HepG2 (cell line): ENCODE measurements around the gene HTR2A. TPM values are rescaled to one million over a fixed set of nuclear protein-coding genes. Genes with fewer than 3 reads are reported as not detected.
A peak's percentile ranks its signal among the peaks of the same experiment; 100 is the strongest.

Source experiments
- CBFB ChIP-seq: sonication (generic); formaldehyde crosslinking; IDR thresholded peaks from 2 replicates; pipeline ENCODE4 v1.4.0; 2020; ENCODE audit warnings: missing genetic modification reagents
- HMGA1 ChIP-seq: sonication (generic); formaldehyde crosslinking; conservative IDR thresholded peaks from 2 replicates; pipeline ENCODE4 v1.4.0; 2020; ENCODE audit warnings: missing genetic modification reagents
- HNF1B ChIP-seq: sonication (generic); formaldehyde crosslinking; IDR thresholded peaks from 2 replicates; pipeline ENCODE4 v1.5.1; 2020; ENCODE audit warnings: mild to moderate bottlenecking, moderate library complexity, missing genetic modification reagents
- KDM4B ChIP-seq: sonication (generic); formaldehyde crosslinking; IDR thresholded peaks from 2 replicates; pipeline ENCODE4 v1.4.0; 2020; ENCODE audit warnings: missing genetic modification reagents
- NFATC3 ChIP-seq: sonication (generic); formaldehyde crosslinking; IDR thresholded peaks from 2 replicates; pipeline ENCODE4 v1.5.1; 2020; ENCODE audit warnings: mild to moderate bottlenecking, missing genetic modification reagents
- POLR2AphosphoS2 ChIP-seq: IDR thresholded peaks from 2 replicates; pipeline ENCODE4 v1.6.1; 2011; ENCODE audit warnings: low read depth, low read length, improper control_type of control experiment
- REXO4 ChIP-seq: sonication (generic); formaldehyde crosslinking; IDR thresholded peaks from 2 replicates; pipeline ENCODE4 v1.8.0; 2022; ENCODE audit warnings: missing genetic modification reagents, mild to moderate bottlenecking, borderline replicate concordance
- SIX1 ChIP-seq: sonication (generic); formaldehyde crosslinking; IDR thresholded peaks from 2 replicates; pipeline ENCODE4 v1.4.0; 2020; ENCODE audit warnings: missing genetic modification reagents, borderline replicate concordance
- SNAPC2 ChIP-seq: sonication (generic); formaldehyde crosslinking; IDR thresholded peaks from 2 replicates; pipeline ENCODE4 v1.8.1; 2022; ENCODE audit warnings: mild to moderate bottlenecking, missing genetic modification reagents
- TBX2 ChIP-seq: sonication (generic); formaldehyde crosslinking; IDR thresholded peaks from 2 replicates; pipeline ENCODE4 v1.5.0; 2020; ENCODE audit warnings: missing genetic modification reagents, mild to moderate bottlenecking, borderline replicate concordance
- USF2 ChIP-seq, 2 experiments: sonication (generic) in 1 of 2; formaldehyde crosslinking in 1 of 2; IDR thresholded peaks; 2 replicates each; pipeline versions ENCODE4 v1.5.1 to v1.6.1; 2011 to 2020; ENCODE audit warnings: borderline replicate concordance in 1 of 2, low read depth in 1 of 2, low read length in 1 of 2, mild to moderate bottlenecking in 1 of 2, missing genetic modification reagents in 1 of 2, moderate library complexity in 1 of 2
- ZBTB37 ChIP-seq: sonication (generic); formaldehyde crosslinking; IDR thresholded peaks from 2 replicates; pipeline ENCODE4 v1.4.0; 2020; ENCODE audit warnings: mild to moderate bottlenecking, missing genetic modification reagents
- ZBTB46 ChIP-seq: sonication (generic); formaldehyde crosslinking; IDR thresholded peaks from 2 replicates; pipeline ENCODE4 v1.4.0; 2020; ENCODE audit warnings: mild to moderate bottlenecking, missing genetic modification reagents, borderline replicate concordance
- ZFP37 ChIP-seq: sonication (generic); formaldehyde crosslinking; IDR thresholded peaks from 2 replicates; pipeline ENCODE4 v1.4.0; 2020; ENCODE audit warnings: missing genetic modification reagents, borderline replicate concordance
- ZNF180 ChIP-seq: sonication (generic); formaldehyde crosslinking; IDR thresholded peaks from 2 replicates; pipeline ENCODE4 v1.4.0; 2020; ENCODE audit warnings: low read depth, missing genetic modification reagents, borderline replicate concordance
- ZNF660 ChIP-seq: sonication (generic); formaldehyde crosslinking; IDR thresholded peaks from 2 replicates; pipeline ENCODE4 v1.5.1; 2020; ENCODE audit warnings: mild to moderate bottlenecking, low read depth, missing genetic modification reagents, borderline replicate concordance
- ZNF770 ChIP-seq: sonication (generic); formaldehyde crosslinking; IDR thresholded peaks from 2 replicates; pipeline ENCODE4 v1.5.0; 2020; ENCODE audit warnings: mild to moderate bottlenecking, missing genetic modification reagents
- polyA plus RNA-seq, 8 experiments: library from polyadenylated mRNA; depleted of rRNA in 3 of 8; stranded (reverse) in 7 of 8; unstranded in 1 of 8; fragments of >200 nt; fragmentation: Illumina TruSeq in 4 of 8; extraction: Trizol in 4 of 8; gene quantifications; 2 replicates each; pipeline versions ENCODE4 v1.2.1 to v1.2.3, GENCODE V29; 2011 to 2016; ENCODE audit warnings: low read depth in 4 of 8, missing spikeins in 1 of 8, mixed read lengths in 1 of 8; ENCODE audit not compliant: insufficient read depth in 1 of 8
- total RNA-seq, 5 experiments: library from RNA; depleted of rRNA; stranded (reverse); fragments of >200 nt; fragmentation: Illumina TruSeq; extraction: Trizol; gene quantifications; 2 replicates each; pipeline ENCODE4 v1.2.3, GENCODE V29; 2016; ENCODE audit warnings: low read depth in 1 of 5

HTR2A gene
- total and polyA plus RNA-seq, 2 of the 13 experiments (the other 11 are each of a cell fraction or from before 2014, with no cell fraction given), result not detected

GRCh38 chr13:46796515-46797474, 100.1 kb downstream of the HTR2A start, which contains the start of gene ESD (continued):
- peak; percentile 55; the same call in 1 of the 2 replicates for TF ChIP-seq HNF1B (CRISPR knock-in tag)
- TF ChIP-seq HMGA1 (CRISPR knock-in tag), result no peak
- no peak for TF ChIP-seq ZNF180 (CRISPR knock-in tag)
- TF ChIP-seq CBFB (CRISPR knock-in tag), result 0 out of 2 replicates have a peak, but pooled peaks have one; percentile 13
- TF ChIP-seq ZBTB46 (CRISPR knock-in tag), result no peak
- TF ChIP-seq ZFP37 (CRISPR knock-in tag), result peak; percentile 29; the same call in 1 of the 2 replicates
- TF ChIP-seq REXO4, result 0 out of 2 replicates have a peak, but pooled peaks have one; percentile 77
- peak; percentile 82 for TF ChIP-seq NFATC3 (CRISPR knock-in tag)
- TF ChIP-seq ZBTB37 (CRISPR knock-in tag), result 0 out of 2 replicates have a peak, but pooled peaks have one; percentile 25
- TF ChIP-seq ZNF770, result peak; percentile 88
- TF ChIP-seq ZNF660 (CRISPR knock-in tag), result no peak
- TF ChIP-seq USF2 (IDR thresholded peaks at IDR 0.05; ENCODE audit: low read depth, low read length), result peak; percentile 77
- peak; percentile 82; the same call in 1 of the 2 replicates for TF ChIP-seq USF2 (CRISPR knock-in tag; IDR thresholded peaks at IDR 0.05; ENCODE audit: borderline replicate concordance)
- no peak for TF ChIP-seq SNAPC2
- TF ChIP-seq POLR2AphosphoS2, result no peak
- 0 out of 2 replicates have a peak, but pooled peaks have one; percentile 35 for TF ChIP-seq SIX1 (CRISPR knock-in tag)
- no peak; the same call in 1 of the 2 replicates for TF ChIP-seq TBX2
- no peak; the same call in 1 of the 2 replicates for TF ChIP-seq KDM4B (CRISPR knock-in tag)
